IPS DF 6.9 (cell line): ENCODE measurements around the gene GGPS1.
"Not testable (repeated sequence)": the region's sequence is repeated elsewhere in the genome, so short reads cannot be mapped to it uniquely, and the experiment has no call there.

Experiments used
- DNase-seq: peaks from one replicate; pipeline ENCODE4 v3.0.0-alpha.2; 2013; ENCODE audit warnings: low read depth, low spot score
- H3K27ac ChIP-seq: one replicate; pipeline ENCODE4 v1.5.1; 2013; ENCODE audit warnings: low read length, control low read depth
- H3K27me3 ChIP-seq: 2 replicates; pipeline ENCODE4 v1.6.1; 2013; ENCODE audit warnings: mild to moderate bottlenecking, low read length; ENCODE audit not compliant: control insufficient read depth, insufficient read depth
- H3K36me3 ChIP-seq: 2 replicates; pipeline ENCODE4 v1.6.1; 2013; ENCODE audit warnings: low read length; ENCODE audit not compliant: control insufficient read depth, insufficient read depth
- H3K4me1 ChIP-seq: 2 replicates; pipeline ENCODE4 v1.6.1; 2013; ENCODE audit warnings: low read length; ENCODE audit not compliant: control insufficient read depth, insufficient read depth
- H3K4me3 ChIP-seq: 2 replicates; pipeline ENCODE4 v1.5.1; 2013; ENCODE audit warnings: mild to moderate bottlenecking, low read length
- H3K9me3 ChIP-seq: 2 replicates; pipeline ENCODE4 v1.6.1; 2013; ENCODE audit warnings: low read length, inconsistent platforms; ENCODE audit not compliant: control insufficient read depth, insufficient read depth
- WGBS: extraction: QIAGEN DNeasy Blood & Tissue Kit; methylation state at CpG from one replicate; pipeline ENCODE4 v1.1.7; 2013; ENCODE audit warnings: mixed read lengths, missing lambda C conversion rate; ENCODE audit not compliant: insufficient read length, insufficient coverage; 5-methylcytosine and 5-hydroxymethylcytosine counted together

Gene GGPS1

GRCh38 chr1:235339746-235340145 lies 11.4 kb downstream of the GGPS1 start:
- WGBS, result no CpG with 5 or more reads among the region's 8 CpGs
- H3K4me1 ChIP-seq, result no peaks in the 10 kb centered on the region
- H3K27me3 ChIP-seq, result no peaks in the 10 kb centered on the region
- H3K27ac ChIP-seq, result no peak overlapping the region
- no peaks in the 10 kb centered on the region; the same call in 1 of the 2 replicates for H3K36me3 ChIP-seq
- H3K9me3 ChIP-seq, result no peaks in the 10 kb centered on the region
- no peak for DNase-seq
- no peak overlapping the region for H3K4me3 ChIP-seq

DNA sequence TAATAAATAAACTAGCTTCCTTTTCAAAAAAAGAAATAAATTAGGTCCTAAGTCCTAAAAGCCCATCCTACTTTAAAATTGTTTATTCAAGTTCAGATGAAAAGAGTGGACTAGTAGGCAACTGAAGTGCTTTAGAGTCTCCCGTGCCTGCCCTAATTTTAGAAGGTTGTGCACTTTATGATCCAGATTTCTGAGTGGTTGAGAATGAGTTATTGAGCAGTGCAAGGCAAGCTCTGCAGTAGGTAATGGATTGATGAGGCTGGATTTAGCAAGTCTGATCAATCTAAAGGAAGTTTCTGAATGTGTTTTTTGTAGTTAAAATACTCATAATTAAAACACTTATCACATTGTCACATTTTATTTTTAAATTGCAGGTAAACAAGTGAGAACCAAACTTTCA lies 13.0 kb downstream of the GGPS1 start:
- Histone ChIP-seq H3K27ac (no peak overlapping the region), H3K27me3 (no peaks in the 10 kb centered on the region), H3K9me3 (no peaks in the 10 kb centered on the region), H3K4me1 (no peaks in the 10 kb centered on the region), H3K36me3 (no peaks in the 10 kb centered on the region; the same call in 1 of the 2 replicates), H3K4me3 (no peak overlapping the region)
- DNase-seq, result no peak
- WGBS, result no CpG with 5 or more reads among the region's 1 CpG

DNA sequence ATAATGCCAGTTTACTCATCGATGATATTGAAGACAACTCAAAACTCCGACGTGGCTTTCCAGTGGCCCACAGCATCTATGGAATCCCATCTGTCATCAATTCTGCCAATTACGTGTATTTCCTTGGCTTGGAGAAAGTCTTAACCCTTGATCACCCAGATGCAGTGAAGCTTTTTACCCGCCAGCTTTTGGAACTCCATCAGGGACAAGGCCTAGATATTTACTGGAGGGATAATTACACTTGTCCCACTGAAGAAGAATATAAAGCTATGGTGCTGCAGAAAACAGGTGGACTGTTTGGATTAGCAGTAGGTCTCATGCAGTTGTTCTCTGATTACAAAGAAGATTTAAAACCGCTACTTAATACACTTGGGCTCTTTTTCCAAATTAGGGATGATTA lies 13.7 kb downstream of the GGPS1 start:
- H3K36me3 ChIP-seq, result no peaks in the 10 kb centered on the region; the same call in 1 of the 2 replicates
- H3K27ac ChIP-seq, result no peak overlapping the region
- no CpG with 5 or more reads among the region's 6 CpGs for WGBS
- no peaks in the 10 kb centered on the region for H3K4me1 ChIP-seq
- H3K27me3 ChIP-seq, result no peaks in the 10 kb centered on the region
- no peak for DNase-seq
- H3K4me3 ChIP-seq, result no peak overlapping the region
- H3K9me3 ChIP-seq, result no peaks in the 10 kb centered on the region

DNA sequence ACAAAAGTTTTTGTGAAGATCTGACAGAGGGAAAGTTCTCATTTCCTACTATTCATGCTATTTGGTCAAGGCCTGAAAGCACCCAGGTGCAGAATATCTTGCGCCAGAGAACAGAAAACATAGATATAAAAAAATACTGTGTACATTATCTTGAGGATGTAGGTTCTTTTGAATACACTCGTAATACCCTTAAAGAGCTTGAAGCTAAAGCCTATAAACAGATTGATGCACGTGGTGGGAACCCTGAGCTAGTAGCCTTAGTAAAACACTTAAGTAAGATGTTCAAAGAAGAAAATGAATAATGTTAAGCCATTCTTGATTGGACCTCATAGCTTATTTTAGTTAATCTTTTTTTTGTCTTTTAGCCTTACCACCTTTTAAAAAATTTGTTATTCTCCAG lies 14.1 kb downstream of the GGPS1 start:
- no peaks in the 10 kb centered on the region; the same call in 1 of the 2 replicates for H3K36me3 ChIP-seq
- H3K9me3 ChIP-seq, result no peaks in the 10 kb centered on the region

GRCh38 chr1:235343726-235344125 lies 15.4 kb downstream of the GGPS1 start:
- H3K27ac ChIP-seq, result no peak overlapping the region
- H3K4me3 ChIP-seq, result no peak overlapping the region
- no peaks in the 10 kb centered on the region for H3K4me1 ChIP-seq
- no peaks in the 10 kb centered on the region; the same call in 1 of the 2 replicates for H3K36me3 ChIP-seq
- H3K27me3 ChIP-seq, result no peaks in the 10 kb centered on the region
- DNase-seq, result no peak
- whole genome bisulfite sequencing, result no CpG with 5 or more reads among the region's 5 CpGs
- no peaks in the 10 kb centered on the region for H3K9me3 ChIP-seq

More for the DNA sequence above, 14.1 kb downstream of the GGPS1 start:
- H3K4me1 ChIP-seq, result no peaks in the 10 kb centered on the region
- no peaks in the 10 kb centered on the region for H3K27me3 ChIP-seq
- DNase-seq, result no peak
- H3K27ac ChIP-seq, result no peak overlapping the region
- WGBS, result no CpG with 5 or more reads among the region's 3 CpGs
- no peak overlapping the region for H3K4me3 ChIP-seq

- Histone ChIP-seq H3K27ac (no peak overlapping the region), H3K36me3 (no peaks in the 10 kb centered on the region), H3K27me3 (no peaks in the 10 kb centered on the region), H3K4me3 (no peak overlapping the region), H3K9me3 (no peaks in the 10 kb centered on the region), H3K4me1 (no peaks in the 10 kb centered on the region)
- DNase-seq, result no peak
- WGBS, result no CpG with 5 or more reads among the region's 3 CpGs
Observed at GRCh38 chr1:235351441-235351840, 23.1 kb downstream of the GGPS1 start.

GRCh38 chr1:235351898-235352297 lies 23.5 kb downstream of the GGPS1 start:
- Histone ChIP-seq H3K4me3 (no peak overlapping the region), H3K27me3 (no peaks in the 10 kb centered on the region), H3K9me3 (no peaks in the 10 kb centered on the region), H3K4me1 (no peaks in the 10 kb centered on the region), H3K27ac (no peak overlapping the region), H3K36me3 (no peaks in the 10 kb centered on the region)
- DNase-seq, result no peak
- WGBS, result no CpG with 5 or more reads among the region's 3 CpGs

DNA sequence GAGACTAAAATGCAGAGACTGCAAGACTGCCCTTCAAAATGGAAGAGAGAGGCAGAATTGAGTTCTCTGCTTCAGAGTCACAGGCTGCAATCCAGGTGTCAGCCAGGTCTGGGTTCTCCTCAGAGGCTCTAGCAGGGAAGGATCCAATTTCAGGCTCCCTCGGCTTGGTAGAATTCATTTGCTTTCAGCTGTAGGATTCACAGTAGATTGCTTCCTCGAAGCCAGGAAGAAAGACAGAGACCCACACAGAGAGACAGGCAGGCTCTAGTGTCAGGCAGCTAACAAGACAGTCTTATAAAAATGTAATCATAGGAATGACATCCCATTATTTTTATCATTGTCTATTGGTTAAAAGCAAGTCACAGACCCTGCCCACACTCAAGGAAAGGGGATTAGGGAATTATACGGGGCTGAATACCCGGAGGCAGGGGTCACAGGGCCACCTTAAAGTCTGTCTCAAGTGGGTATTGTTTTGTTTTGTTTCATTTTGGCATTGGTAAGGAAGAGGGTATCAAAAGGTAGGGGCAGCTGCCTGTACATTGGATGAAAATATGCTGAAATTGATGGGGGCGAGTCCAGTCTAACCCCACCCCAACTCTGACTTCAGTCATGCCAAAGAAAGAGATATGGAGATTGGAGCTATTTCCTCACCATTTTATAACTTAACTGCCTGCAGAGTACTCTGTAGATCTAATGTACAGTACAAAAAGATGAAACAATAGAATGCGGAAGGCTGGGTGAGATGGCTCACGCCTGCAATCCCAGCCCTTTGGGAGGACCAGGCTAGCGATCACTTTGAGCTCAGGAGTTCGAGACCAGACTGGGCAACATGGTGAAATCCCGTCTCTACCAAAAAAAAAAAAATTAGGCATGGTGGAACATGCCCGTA lies 29.4 kb downstream of the GGPS1 start:
- peak; percentile 33 for DNase-seq
- no peak overlapping the region for H3K27ac ChIP-seq

DNA sequence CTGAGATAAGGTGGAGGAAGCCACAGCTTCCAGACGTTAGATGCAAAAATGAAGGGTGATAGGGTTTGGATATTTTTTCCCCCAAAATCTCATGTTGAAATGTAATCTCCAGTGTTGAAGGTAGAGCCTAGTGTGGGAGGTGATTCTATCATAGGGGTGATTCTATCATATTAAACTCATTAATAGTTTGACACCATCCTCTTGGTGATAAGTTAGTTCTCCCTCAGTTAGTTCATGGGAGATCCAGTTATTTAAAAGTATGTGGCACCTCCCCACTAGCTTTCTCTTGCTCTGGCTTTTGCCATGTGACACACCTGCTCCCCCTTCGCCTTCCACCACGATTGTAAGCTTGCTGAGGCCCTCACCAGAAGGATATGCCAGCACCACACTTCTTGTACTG lies 30.5 kb downstream of the GGPS1 start:
- Histone ChIP-seq H3K36me3 (no peaks in the 10 kb centered on the region), H3K27me3 (no peaks in the 10 kb centered on the region), H3K4me1 (0 out of 2 replicates have a peak, but pooled peaks cover 2% of the 10 kb centered on the region), H3K9me3 (no peaks in the 10 kb centered on the region), H3K4me3 (no peak overlapping the region), H3K27ac (no peak overlapping the region)
- WGBS, result no CpG with 5 or more reads among the region's 3 CpGs
- DNase-seq, result no peak

More for the DNA sequence above, 29.4 kb downstream of the GGPS1 start:
- Histone ChIP-seq H3K4me3 (no peak overlapping the region), H3K27me3 (no peaks in the 10 kb centered on the region), H3K4me1 (0 out of 2 replicates have a peak, but pooled peaks cover 2% of the 10 kb centered on the region), H3K36me3 (no peaks in the 10 kb centered on the region), H3K9me3 (no peaks in the 10 kb centered on the region)
- no CpG with 5 or more reads among the region's 11 CpGs for WGBS

DNA sequence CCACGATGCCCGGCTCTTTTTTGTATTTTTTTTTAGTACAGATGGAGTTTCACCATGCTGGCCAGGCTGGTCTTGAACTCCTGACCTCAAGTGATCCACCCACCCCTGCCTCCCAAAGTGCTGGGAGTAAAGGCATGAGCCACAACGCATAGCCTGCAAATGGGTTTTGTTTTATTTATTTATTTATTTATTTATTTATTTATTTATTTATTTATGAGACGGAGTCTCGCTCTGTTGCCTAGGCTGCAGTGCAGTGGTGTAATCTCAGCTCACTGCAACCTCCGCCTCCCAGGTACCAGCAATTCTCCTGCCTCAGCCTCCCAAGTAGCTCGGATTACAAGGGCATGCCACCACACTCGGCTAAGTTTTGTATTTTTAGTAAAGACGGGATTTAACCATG lies 35.8 kb downstream of the GGPS1 start:
- H3K27me3 ChIP-seq, H3K4me3 ChIP-seq, DNase-seq, H3K27ac ChIP-seq, H3K9me3 ChIP-seq, H3K4me1 ChIP-seq, H3K36me3 ChIP-seq: not testable (repeated sequence)
- WGBS, result no CpG with 5 or more reads among the region's 9 CpGs

DNA sequence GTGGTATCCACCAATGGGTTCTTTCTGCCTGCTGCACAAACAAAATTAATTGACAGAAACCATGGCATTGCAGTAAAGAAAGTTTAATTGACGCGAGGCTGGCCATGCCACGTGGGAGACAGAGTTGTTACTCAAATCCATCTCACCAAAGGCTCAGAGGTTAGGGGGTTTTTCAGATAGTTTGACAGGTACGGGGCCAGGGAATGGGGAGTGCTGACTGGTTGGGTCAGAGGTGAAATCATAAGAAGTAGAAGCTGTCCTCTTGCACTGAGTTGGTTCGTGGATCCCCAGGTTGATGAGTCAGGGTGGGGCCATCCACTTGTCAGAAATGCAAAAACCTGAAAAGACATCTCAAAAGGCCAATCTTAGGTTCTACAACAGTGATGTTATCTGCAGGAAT lies 37.9 kb downstream of the GGPS1 start:
- H3K4me3 ChIP-seq, result no peak overlapping the region

More for the DNA sequence above, 37.9 kb downstream of the GGPS1 start:
- H3K4me1 ChIP-seq, result no peaks in the 10 kb centered on the region
- no peaks in the 10 kb centered on the region for H3K9me3 ChIP-seq
- no peaks in the 10 kb centered on the region for H3K36me3 ChIP-seq
- no peak for DNase-seq
- no peaks in the 10 kb centered on the region for H3K27me3 ChIP-seq
- no CpG with 5 or more reads among the region's 5 CpGs for WGBS
- H3K27ac ChIP-seq, result no peak overlapping the region
